H1 (cell line): ENCODE data around the gene UBE2H. TPM values are rescaled to one million over a fixed set of nuclear protein-coding genes. Genes with fewer than 3 reads are reported as not detected.
"Not testable (repeated sequence)": the region's sequence is repeated elsewhere in the genome, so short reads cannot be mapped to it uniquely, and the experiment has no call there.

Source experiments
- CTCF ChIA-PET: fragments of 300-600 bp; sonication (Branson Sonifier 250); formaldehyde crosslinking; loops from one replicate; lab custom pipeline; 2021; ENCODE audit not compliant: partially characterized antibody; lab: Charles Lee
- POLR2A ChIA-PET: fragments of 300-600 bp; sonication (Branson Sonifier 250); formaldehyde crosslinking; loops from one replicate; lab custom pipeline; 2021; ENCODE audit warnings: inconsistent platforms; ENCODE audit not compliant: partially characterized antibody; lab: Charles Lee
- DNase-seq, 2 experiments: peaks; one replicate each; pipeline versions ENCODE4 v3.0.0 to v3.0.0-alpha.2; 2010 to 2022; ENCODE audit warnings: low spot score in 2 of 2, low read depth in 1 of 2, mixed read lengths in 1 of 2
- FAIRE-seq: peaks from 2 replicates; lab custom pipeline; 2011; peaks lifted over from hg19 to GRCh38; lab: Jason Lieb, UNC
- H2AFZ ChIP-seq: 2 replicates; pipeline ENCODE4 v1.8.1; 2012; ENCODE audit warnings: low read length, inconsistent platforms
- H2AK5ac ChIP-seq: 2 replicates; pipeline ENCODE4 v1.6.1; 2013; ENCODE audit warnings: low read depth, low read length
- H2BK120ac ChIP-seq: replicated peaks from 2 replicates; pipeline ENCODE3; 2013; ENCODE audit warnings: low read depth, low read length, inconsistent platforms
- H2BK12ac ChIP-seq: 2 replicates; pipeline ENCODE4 v1.6.1; 2013; ENCODE audit warnings: low read depth, low read length
- H2BK15ac ChIP-seq: 2 replicates; pipeline ENCODE4 v1.6.1; 2013; ENCODE audit warnings: low read length
- H2BK20ac ChIP-seq: 2 replicates; pipeline ENCODE4 v1.6.1; 2013; ENCODE audit warnings: low read length
- H2BK5ac ChIP-seq: 2 replicates; pipeline ENCODE4 v1.6.1; 2013; ENCODE audit warnings: low read depth, low read length
- H3K14ac ChIP-seq: 2 replicates; pipeline ENCODE4 v1.6.1; 2013; ENCODE audit warnings: inconsistent platforms; ENCODE audit not compliant: insufficient read length
- H3K18ac ChIP-seq: 2 replicates; pipeline ENCODE4 v1.6.1; 2013; ENCODE audit warnings: low read length; ENCODE audit errors: extremely low read depth
- H3K23ac ChIP-seq: 2 replicates; pipeline ENCODE4 v1.6.1; 2013; ENCODE audit warnings: inconsistent platforms; ENCODE audit not compliant: insufficient read length
- H3K23me2 ChIP-seq: 2 replicates; pipeline ENCODE4 v1.6.1; 2013; ENCODE audit warnings: low read depth, low read length
- H3K27ac ChIP-seq: 2 replicates; pipeline ENCODE4 v1.6.1; 2011; ENCODE audit warnings: low read depth, low read length, inconsistent platforms
- H3K27me3 ChIP-seq, 4 experiments: replicated peaks in 1 of 4; 1 replicate in 1 of 4; 2 replicates in 3 of 4; pipeline versions ENCODE4 v1.6.1 to v1.8.1; 2011 to 2013; ENCODE audit warnings: low read length in 3 of 4, mild to moderate bottlenecking in 3 of 4, inconsistent platforms in 2 of 4, mixed read lengths in 2 of 4, moderate library complexity in 1 of 4; ENCODE audit not compliant: control insufficient read depth in 3 of 4, insufficient read depth in 3 of 4; ENCODE audit errors: extremely low read depth in 1 of 4
- H3K36me3 ChIP-seq, 4 experiments: 2 replicates each; pipeline versions ENCODE4 v1.6.1 to v1.8.1; 2011 to 2013; ENCODE audit warnings: mild to moderate bottlenecking in 4 of 4, low read length in 3 of 4, moderate library complexity in 2 of 4, control low read depth in 1 of 4, inconsistent platforms in 1 of 4; ENCODE audit not compliant: insufficient read depth in 4 of 4, control insufficient read depth in 2 of 4
- H3K4ac ChIP-seq: replicated peaks from 2 replicates; pipeline ENCODE3; 2013; ENCODE audit warnings: low read length, low read depth, mixed read lengths, inconsistent platforms; ENCODE audit not compliant: insufficient read length
- H3K4me1 ChIP-seq, 4 experiments: replicated peaks in 1 of 4; 1 replicate in 1 of 4; 2 replicates in 3 of 4; pipeline versions ENCODE4 v1.6.1 to v1.8.1; 2011 to 2013; ENCODE audit warnings: low read length in 3 of 4, inconsistent platforms in 2 of 4, mixed read lengths in 1 of 4; ENCODE audit not compliant: insufficient read depth in 4 of 4, control insufficient read depth in 3 of 4
- H3K4me2 ChIP-seq, 2 experiments: 2 replicates each; pipeline versions ENCODE4 v1.6.1 to v1.8.1; 2011 to 2013; ENCODE audit warnings: low read depth in 2 of 2, low read length in 2 of 2, control low read depth in 1 of 2, inconsistent platforms in 1 of 2, mild to moderate bottlenecking in 1 of 2; ENCODE audit not compliant: insufficient read depth in 1 of 2
- H3K4me3 ChIP-seq, 4 experiments: fragments of 200-600, 300-600 bp in 1 of 4; sonication (generic), shearing (Covaris generic), sonication (Bioruptor Twin) in 1 of 4; 2 replicates each; pipeline versions ENCODE4 v1.5.1 to v1.8.1; 2011 to 2016; ENCODE audit warnings: low read length in 4 of 4, low read depth in 3 of 4, control low read depth in 2 of 4, inconsistent platforms in 2 of 4, mild to moderate bottlenecking in 2 of 4, mixed read lengths in 1 of 4, moderate library complexity in 1 of 4; ENCODE audit not compliant: insufficient read depth in 2 of 4; ENCODE audit errors: extremely low read depth in 1 of 4
- H3K56ac ChIP-seq: replicated peaks from 2 replicates; pipeline ENCODE3; 2013; ENCODE audit warnings: low read depth, mild to moderate bottlenecking, mixed read lengths, low read length, inconsistent platforms; ENCODE audit not compliant: insufficient read length
- H3K79me1 ChIP-seq: 2 replicates; pipeline ENCODE4 v1.6.1; 2013; ENCODE audit warnings: low read depth, low read length, control low read depth
- H3K79me2 ChIP-seq, 2 experiments: 2 replicates each; pipeline versions ENCODE4 v1.6.1 to v1.8.1; 2012 to 2013; ENCODE audit warnings: low read length in 2 of 2, mild to moderate bottlenecking in 2 of 2, inconsistent platforms in 1 of 2; ENCODE audit not compliant: insufficient read depth in 2 of 2, control insufficient read depth in 1 of 2
- H3K9ac ChIP-seq, 4 experiments: replicated peaks in 1 of 4; 1 replicate in 1 of 4; 2 replicates in 3 of 4; pipeline versions ENCODE4 v1.6.1 to v1.8.1; 2011 to 2013; ENCODE audit warnings: low read depth in 3 of 4, low read length in 3 of 4, control low read depth in 2 of 4, mild to moderate bottlenecking in 2 of 4, moderate library complexity in 2 of 4, inconsistent platforms in 1 of 4; ENCODE audit errors: extremely low read depth in 1 of 4
- H3K9me3 ChIP-seq, 2 experiments: 2 replicates each; pipeline versions ENCODE4 v1.6.1 to v1.8.1; 2012 to 2013; ENCODE audit warnings: mild to moderate bottlenecking in 2 of 2, moderate library complexity in 2 of 2, control low read depth in 1 of 2, inconsistent platforms in 1 of 2, low read depth in 1 of 2, low read length in 1 of 2, mixed read lengths in 1 of 2; ENCODE audit not compliant: insufficient read depth in 2 of 2
- H4K20me1 ChIP-seq, 2 experiments: replicated peaks in 1 of 2; 2 replicates each; pipeline versions ENCODE3 to v1.8.1; 2011 to 2013; ENCODE audit warnings: inconsistent platforms in 2 of 2, low read length in 2 of 2, mild to moderate bottlenecking in 1 of 2; ENCODE audit not compliant: insufficient read depth in 2 of 2, control insufficient read depth in 1 of 2
- H4K5ac ChIP-seq: 2 replicates; pipeline ENCODE4 v1.6.1; 2013; ENCODE audit warnings: low read length, low read depth, mixed read lengths, inconsistent platforms; ENCODE audit not compliant: insufficient read length
- H4K8ac ChIP-seq: 2 replicates; pipeline ENCODE4 v1.8.0; 2013; ENCODE audit warnings: mild to moderate bottlenecking, moderate library complexity, low read length, inconsistent platforms; ENCODE audit not compliant: insufficient read depth; ENCODE audit errors: extremely low read depth
- H4K91ac ChIP-seq: replicated peaks from 2 replicates; pipeline ENCODE3; 2013; ENCODE audit warnings: low read length, mixed read lengths, inconsistent platforms; ENCODE audit not compliant: insufficient read length
- WGBS, 2 experiments: shearing (Covaris generic) in 1 of 2; methylation state at CpG; one replicate each; pipeline versions ENCODE4 v1.1.6 to v1.1.7; 2013 to 2015; ENCODE audit warnings: low lambda C conversion rate in 2 of 2, mixed read lengths in 2 of 2, inconsistent platforms in 1 of 2, low coverage in 1 of 2, missing lambda C conversion rate in 1 of 2; ENCODE audit not compliant: insufficient replicate concordance in 2 of 2, insufficient coverage in 1 of 2, insufficient read length in 1 of 2; ENCODE audit errors: extremely low coverage in 1 of 2, missing lambda C conversion rate in 1 of 2; 5-methylcytosine and 5-hydroxymethylcytosine counted together
- polyA plus RNA-seq, 7 experiments: library from polyadenylated mRNA; depleted of rRNA in 3 of 7; stranded (reverse) in 5 of 7; unstranded in 2 of 7; fragments of >200 nt in 5 of 7; fragments of 200-250 nt in 2 of 7; gene quantifications; 1 replicate in 5 of 7; 2 replicates in 1 of 7; 4 replicates in 1 of 7; pipeline versions ENCODE4 v1.2.1 to v1.2.3, GENCODE V29; 2011 to 2013; ENCODE audit warnings: missing spikeins in 2 of 7, mixed read lengths in 2 of 7
- total RNA-seq: library from RNA; stranded (reverse); fragmentation: NEBNext Ultra II Directional; extraction: Animal tissue kit (Norgen Biotek cat#: 25700); gene quantifications from 2 replicates; pipeline ENCODE4 v1.2.1, GENCODE V29; 2021

Gene UBE2H
- total and polyA plus RNA-seq, 2 of the 8 experiments (the other 6 are each of a cell fraction or from before 2014, with no cell fraction given), result 30.6 to 62.2 TPM

- FAIRE-seq, H3K4me2 ChIP-seq, H4K91ac ChIP-seq, H3K27ac ChIP-seq, H2BK15ac ChIP-seq, H2BK12ac ChIP-seq, H3K9me3 ChIP-seq, H2BK120ac ChIP-seq, H4K20me1 ChIP-seq, H3K14ac ChIP-seq, H2AK5ac ChIP-seq, H4K5ac ChIP-seq, H3K23me2 ChIP-seq, H3K27me3 ChIP-seq, H4K8ac ChIP-seq, H3K4me3 ChIP-seq, H2BK5ac ChIP-seq, H2AFZ ChIP-seq, H3K79me2 ChIP-seq, H3K23ac ChIP-seq, H2BK20ac ChIP-seq, H3K9ac ChIP-seq, H3K79me1 ChIP-seq, H3K4ac ChIP-seq, H3K56ac ChIP-seq, DNase-seq, H3K18ac ChIP-seq, H3K36me3 ChIP-seq: not testable (repeated sequence)
- CTCF ChIA-PET, result interaction anchor here (0.6 to 8.8 kb wide), 8 partner anchors 8 to 181 kb away, joined by 3 to 141 read pairs (median 14); no protein-coding TSS in a partner anchor
- POLR2A ChIA-PET, result interaction anchor here (0.6 to 5.6 kb wide), 2 partner anchors 50 to 83 kb away, joined by 3 to 36 read pairs; no protein-coding TSS in a partner anchor
- peaks cover 8 to 28% (median 10%) of the 10 kb centered on the region in 4 experiments for H3K4me1 ChIP-seq
- 91% methylated on average over 10 of the region's 10 CpGs; no CpG with 5 or more reads in 1 of the 2 experiments for whole genome bisulfite sequencing, 2 experiments
Measured at GRCh38 chr7:129826895-129827294, 125.9 kb downstream of the UBE2H start.
